ENCODE measurements around the gene ATAD3B.
"Not testable (repeated sequence)": the region's sequence is repeated elsewhere in the genome, so short reads cannot be mapped to it uniquely, and the experiment has no call there.

ATAD3B gene

GRCh38 chr1:1514376-1514775, 42.8 kb downstream of the ATAD3B start:
- DNase-seq = not testable (repeated sequence)

GRCh38 chr1:1516923-1517322, 45.4 kb downstream of the ATAD3B start:
- not testable (repeated sequence) for DNase-seq

- no peak for DNase-seq
These were observed 46.5 kb downstream of the ATAD3B start for GRCh38 chr1:1517973-1518620.

DNA sequence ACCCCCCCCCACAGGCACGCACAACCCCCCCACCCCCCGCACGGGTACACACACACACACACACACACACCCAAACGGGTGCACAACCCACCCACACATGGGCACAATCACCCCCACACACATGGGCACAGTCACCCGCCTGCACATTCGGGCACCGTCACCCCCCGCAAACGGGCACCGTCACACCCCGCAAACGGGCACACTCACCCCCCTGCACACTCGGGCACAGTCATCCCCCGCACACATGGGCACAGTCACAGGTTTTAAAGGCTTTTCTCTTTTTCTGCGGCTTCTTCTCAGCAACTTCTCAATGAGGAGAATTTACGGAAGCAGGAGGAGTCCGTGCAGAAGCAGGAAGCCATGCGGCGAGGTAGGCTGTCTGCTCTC, 47.0 kb downstream of the ATAD3B start:
- not testable (repeated sequence) for DNase-seq

DNA sequence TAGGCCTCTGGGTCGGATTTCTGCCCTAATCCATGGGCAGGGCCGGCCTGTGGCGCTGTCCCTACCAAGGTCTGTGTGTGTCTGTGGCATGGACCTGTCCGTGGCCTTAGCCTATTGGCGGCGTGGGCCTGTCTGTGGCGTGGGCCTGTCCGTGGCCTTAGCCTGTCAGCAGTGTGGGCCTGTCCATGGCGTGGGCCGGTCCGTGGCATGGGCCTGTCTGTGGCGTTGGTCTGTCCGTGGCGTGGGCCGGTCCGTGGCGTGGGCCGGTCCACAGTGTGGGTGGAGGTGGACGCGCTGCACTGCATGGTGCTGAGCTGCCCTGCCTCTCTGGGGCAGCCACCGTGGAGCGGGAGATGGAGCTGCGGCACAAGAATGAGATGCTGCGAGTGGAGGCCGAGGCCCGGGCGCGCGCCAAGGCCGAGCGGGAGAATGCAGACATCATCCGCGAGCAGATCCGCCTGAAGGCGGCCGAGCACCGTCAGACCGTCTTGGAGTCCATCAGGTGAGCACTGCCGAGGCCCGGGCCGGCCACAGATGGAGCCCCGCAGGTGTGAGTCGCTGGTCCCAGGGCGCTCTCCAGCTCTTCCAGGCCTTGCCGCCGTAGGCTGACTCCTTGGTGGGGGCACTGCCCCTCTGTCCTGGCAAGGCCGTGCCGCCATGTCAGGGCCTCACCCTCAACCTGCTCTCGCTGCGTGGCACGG, 48.4 kb downstream of the ATAD3B start:
- not testable (repeated sequence) for DNase-seq

DNA sequence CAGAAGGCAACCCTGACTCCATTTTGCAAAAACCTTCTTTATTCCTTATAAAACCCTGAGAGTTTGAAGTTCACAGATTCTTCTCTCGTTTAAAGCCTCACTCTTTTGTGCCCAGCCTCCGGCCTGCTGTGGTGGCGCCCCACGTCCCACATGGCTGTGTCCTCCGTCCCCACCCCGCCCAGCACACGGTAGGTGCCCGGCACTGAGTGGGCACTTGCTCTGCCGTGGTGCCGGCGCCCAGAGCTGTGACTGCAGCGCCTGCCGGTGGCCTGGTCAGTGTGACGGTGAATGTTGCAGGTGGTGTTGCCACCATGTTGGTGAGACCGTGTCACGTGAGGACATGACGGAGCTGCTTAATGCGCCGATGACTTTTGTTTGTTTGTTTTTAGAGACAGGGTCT, 49.8 kb downstream of the ATAD3B start:
- no peak for DNase-seq

DNA sequence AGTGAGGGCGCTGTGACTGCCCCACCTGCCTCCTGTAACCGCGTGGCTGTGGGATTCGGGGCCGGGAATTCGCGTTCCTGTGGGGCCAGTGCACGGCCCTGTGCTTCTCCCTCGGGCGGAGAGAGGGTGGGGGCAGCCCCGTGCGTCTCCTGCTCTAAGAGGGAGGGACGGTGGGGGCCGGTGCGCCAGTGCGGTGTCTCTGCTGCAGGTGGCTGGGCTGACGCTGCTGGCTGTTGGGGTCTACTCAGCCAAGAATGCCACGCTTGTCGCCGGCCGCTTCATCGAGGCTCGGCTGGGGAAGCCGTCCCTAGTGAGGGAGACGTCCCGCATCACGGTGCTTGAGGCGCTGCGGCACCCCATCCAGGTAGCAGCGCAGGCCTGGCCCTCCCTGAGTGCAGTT, 51.0 kb downstream of the ATAD3B start:
- not testable (repeated sequence) for DNase-seq

DNA sequence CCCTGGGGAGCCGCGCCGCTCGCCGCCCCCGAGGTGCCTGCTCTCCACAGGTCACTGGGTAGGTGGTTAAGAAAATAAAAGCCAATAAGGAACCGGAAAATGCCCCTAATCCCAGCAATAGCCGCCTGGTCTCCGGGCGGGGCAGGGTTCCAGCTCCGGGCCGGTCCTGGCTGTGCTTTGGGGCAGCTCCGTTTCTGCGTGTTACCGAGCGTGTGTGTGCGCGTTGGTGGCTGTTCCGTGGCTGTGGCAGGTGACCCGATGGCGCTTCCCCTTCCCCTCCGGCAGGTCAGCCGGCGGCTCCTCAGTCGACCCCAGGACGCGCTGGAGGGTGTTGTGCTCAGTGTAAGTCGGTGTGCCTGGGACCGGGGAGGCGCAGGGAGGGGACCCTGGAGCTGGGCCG, 51.7 kb downstream of the ATAD3B start:
- DNase-seq = not testable (repeated sequence)

GRCh38 chr1:1523651-1524050, 52.1 kb downstream of the ATAD3B start:
- DNase-seq = not testable (repeated sequence)

GRCh38 chr1:1524750-1525383, 53.3 kb downstream of the ATAD3B start:
- DNase-seq = not testable (repeated sequence)

DNA sequence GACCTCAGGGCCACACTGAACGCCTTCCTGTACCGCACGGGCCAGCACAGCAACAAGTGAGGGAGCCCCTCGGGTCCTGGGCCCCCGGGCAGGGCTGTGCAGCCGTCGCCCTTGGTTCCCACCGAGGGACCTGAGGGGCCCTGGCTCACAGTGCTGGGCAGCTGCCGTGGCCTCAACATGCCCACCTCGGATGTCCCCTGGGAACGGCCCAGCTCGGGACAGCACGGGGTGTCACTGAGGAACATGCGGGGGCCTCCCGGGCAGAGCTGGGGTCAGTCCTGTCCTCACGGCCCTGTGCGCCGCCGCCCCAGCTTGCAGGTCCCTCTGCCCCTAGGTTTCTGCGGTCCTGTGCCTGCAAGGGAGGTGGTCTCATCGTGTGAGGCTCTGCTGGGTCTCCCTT, 54.9 kb downstream of the ATAD3B start:
- not testable (repeated sequence) for DNase-seq

DNA sequence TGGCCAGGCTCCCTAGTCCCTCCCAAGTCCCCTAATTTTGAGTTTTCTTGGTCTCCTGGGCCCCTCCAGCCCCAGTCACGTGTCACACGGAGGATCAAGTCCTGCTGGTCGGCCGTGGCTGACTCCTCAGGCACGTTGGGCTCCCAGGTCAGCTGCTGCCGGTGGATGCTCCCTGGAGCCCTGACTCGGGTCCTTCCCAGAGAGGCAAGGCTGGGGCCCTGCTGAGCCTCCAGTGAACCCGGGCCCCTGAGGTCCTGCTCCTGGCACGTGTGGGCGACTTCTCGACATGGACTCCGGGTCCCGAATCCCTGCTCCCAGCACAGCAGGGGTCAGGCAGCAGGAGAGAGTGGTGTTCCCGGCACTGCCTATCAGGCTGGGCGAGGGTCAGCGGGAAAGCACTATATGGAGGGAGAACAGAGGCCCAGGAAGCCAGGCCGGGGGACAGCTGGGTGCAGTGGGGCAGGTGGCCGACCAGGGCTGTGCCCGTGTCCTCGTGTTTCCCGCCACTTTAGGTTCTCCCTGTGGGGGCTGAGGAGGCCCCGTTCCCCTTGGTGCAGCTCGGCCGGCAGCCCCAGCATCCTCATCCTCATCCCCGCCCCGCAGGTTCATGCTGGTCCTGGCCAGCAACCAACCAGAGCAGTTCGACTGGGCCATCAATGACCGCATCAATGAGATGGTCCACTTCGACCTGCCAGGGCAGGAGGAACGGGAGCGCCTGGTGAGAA, 55.7 kb downstream of the ATAD3B start:
- DNase-seq = no peak

DNA sequence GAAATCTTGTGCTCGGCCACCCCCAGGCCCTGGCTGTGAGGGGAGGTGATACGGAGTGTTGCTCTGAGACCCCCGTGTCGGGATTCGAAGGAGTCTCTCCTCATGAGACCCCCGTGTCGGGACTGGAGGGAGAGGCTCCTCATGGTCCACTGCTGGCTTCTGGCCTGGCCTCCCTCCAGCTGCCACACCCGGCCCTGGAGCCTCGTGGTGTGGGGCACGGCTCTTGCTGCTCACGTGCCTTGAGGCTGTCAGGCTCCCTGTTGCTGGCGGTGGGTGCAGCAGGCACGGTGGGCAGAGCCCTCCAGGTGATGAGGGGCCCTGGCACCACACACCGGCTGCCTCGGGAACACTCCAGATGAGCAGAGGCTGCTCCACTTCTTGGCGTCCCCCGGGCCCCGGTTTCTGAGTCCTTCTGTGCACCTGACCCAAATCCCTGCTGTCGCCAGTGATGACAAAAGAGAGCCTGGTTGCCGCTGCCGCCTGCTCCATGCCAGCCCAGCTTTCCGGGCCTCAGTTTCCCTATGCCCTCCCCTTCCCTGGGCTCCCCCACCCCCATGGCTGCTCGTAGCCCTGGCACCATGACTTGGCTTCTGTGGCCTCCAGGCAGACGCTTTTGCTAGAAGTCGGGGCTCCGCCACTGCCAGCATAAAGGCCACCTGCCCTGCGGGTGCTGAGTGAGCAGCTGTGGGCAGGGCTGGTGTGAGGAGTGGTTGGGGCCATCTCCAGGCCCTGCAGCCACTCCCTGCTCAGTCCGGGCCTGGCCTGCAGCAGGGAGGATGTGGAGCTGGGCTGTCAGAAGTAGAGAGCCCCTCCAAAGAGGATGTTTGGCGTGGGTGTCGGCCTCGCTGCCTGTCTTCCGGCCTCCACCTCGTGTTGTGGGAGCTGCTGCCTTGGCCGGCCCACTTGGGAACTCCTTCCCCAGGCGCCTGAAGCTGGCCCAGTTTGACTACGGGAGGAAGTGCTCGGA, 57.0 kb downstream of the ATAD3B start:
- DNase-seq = no peak

DNA sequence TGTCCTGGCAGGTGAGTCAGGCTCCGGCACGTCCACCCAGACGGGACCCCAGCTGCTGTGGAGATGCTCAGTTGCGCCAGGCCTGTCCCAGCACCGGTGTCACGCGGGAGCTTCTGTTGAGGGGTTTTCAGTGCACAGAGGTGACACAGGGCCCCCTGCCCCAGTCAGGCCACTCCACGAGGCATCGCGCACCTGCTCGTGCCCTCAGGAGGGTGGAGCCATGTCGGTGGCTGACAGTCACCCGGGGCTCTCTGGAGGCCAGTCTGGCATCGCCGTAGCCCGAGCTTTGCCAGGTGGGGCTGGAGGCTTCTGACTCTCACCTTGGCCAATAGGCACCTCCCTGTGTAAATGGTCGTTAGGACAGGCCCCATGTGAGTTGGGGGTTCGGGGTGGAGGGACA, 57.8 kb downstream of the ATAD3B start:
- DNase-seq = no peak

GRCh38 chr1:1529936-1530335, 58.4 kb downstream of the ATAD3B start:
- DNase-seq = no peak

DNA sequence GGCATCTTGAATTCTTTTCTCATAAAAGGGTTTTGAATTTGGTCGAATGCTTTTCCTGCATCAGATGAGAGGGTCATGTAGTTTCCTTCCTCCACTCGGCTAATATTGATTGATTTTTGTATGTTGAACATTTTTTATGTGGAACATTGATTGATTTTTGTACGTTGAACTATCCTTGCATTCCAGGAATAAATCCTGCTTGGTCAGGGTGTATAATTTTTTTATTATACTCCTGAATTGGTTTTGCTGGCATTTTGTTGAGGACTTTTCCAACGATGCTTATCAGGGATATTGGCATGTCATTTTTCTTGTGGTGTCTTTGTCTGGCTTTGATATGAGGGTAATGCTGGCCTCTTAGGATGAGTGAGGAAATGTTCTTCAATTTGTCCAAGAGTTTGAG, 60.4 kb downstream of the ATAD3B start:
- DNase-seq = no peak

- not testable (repeated sequence) for DNase-seq
These were observed 61.8 kb downstream of the ATAD3B start for GRCh38 chr1:1533176-1533893.

DNA sequence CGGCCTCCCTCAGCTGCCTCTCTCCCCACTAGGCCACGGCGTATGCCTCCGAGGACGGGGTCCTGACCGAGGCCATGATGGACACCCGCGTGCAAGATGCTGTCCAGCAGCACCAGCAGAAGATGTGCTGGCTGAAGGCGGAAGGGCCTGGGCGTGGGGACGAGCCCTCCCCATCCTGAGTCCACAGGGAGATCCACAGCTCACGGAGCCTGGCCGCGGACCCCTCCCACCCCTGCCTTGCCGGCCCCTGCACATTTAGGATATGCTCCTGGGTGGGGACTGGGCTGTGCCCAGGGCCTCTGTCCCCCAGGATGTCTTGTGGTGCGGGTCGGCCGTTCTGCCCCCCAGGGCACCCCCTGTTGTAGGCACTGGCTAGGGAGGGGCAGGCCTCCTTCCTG, 62.3 kb downstream of the ATAD3B start:
- DNase-seq = not testable (repeated sequence)

DNA sequence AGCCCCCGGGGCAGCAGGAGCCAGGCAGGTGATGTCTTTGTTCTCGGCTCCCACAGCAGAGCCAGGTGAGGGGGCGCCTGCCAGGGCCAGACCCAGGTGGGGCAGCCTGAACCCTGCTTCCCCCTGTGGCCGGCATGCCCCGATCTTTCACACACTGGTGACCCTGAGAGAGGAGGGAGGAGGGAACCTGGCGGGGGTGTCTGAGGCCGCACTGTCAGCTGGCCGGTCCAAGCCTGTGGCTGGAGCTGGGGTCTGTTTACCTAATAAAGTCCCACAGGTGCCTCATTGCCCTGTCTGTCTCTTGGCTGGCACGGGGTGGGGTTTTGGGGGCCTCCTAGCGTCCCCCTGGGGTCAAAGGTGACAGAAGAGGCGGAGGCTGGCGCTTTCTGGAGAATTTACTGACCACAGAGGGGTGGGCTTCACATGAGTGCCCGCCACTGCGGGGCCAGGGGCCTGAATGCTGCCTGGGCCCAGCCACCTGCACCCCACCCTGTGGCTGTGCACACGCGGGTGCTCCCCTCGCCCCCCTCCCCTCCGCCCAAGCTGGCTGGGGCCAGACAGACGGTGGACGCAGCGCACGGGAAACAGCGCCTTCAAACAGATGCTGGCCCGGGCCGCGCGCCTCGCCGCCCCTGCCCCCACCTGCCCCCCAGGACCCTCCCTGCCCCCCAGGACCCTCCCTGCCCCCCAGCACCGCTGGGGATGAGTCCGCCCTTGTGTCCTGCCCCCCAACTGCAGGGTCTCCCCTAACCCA, 63.0 kb downstream of the ATAD3B start:
- DNase-seq = no peak

- DNase-seq = no peak
These were observed 63.8 kb downstream of the ATAD3B start for GRCh38 chr1:1535201-1536018.

Data from CD4-positive, alpha-beta T cell treated with Interleukin-21 for 1 hour (primary cell).